HG02885 (cell line): ENCODE results near the gene BPTF.
"Not testable (repeated sequence)": the region's sequence is repeated elsewhere in the genome, so short reads cannot be mapped to it uniquely, and the experiment has no call there.

ENCODE experiments used
- ATAC-seq: cut with Tn5 transposase; IDR thresholded peaks from one replicate; pipeline ENCODE4 v1.9.1; 2021; ENCODE audit warnings: mild to moderate bottlenecking; ENCODE audit not compliant: unreplicated experiment, poor library complexity

The BPTF gene

GRCh38 chr17:67833946-67834631 lies 8.8 kb downstream of the BPTF start:
- ATAC-seq = no peak

- no peak for ATAC-seq
These were observed 9.3 kb downstream of the BPTF start for GRCh38 chr17:67834634-67835033.

- no peak for ATAC-seq
These were observed 11.1 kb downstream of the BPTF start for GRCh38 chr17:67836205-67836987.

GRCh38 chr17:67837965-67838364 lies 12.7 kb downstream of the BPTF start:
- ATAC-seq = no peak

- ATAC-seq = no peak
These were observed 13.2 kb downstream of the BPTF start for GRCh38 chr17:67838538-67838937.

GRCh38 chr17:67841992-67842391 lies 16.7 kb downstream of the BPTF start:
- ATAC-seq = no peak

GRCh38 chr17:67842648-67843047 lies 17.3 kb downstream of the BPTF start:
- ATAC-seq = no peak

- no peak for ATAC-seq
These were observed 20.1 kb downstream of the BPTF start for GRCh38 chr17:67845374-67845773.

GRCh38 chr17:67848189-67848588 lies 22.9 kb downstream of the BPTF start:
- not testable (repeated sequence) for ATAC-seq

- not testable (repeated sequence) for ATAC-seq
These were observed 23.5 kb downstream of the BPTF start for GRCh38 chr17:67848846-67849245.

- ATAC-seq = no peak
These were observed 25.8 kb downstream of the BPTF start for GRCh38 chr17:67850991-67851631.

GRCh38 chr17:67853703-67854102 lies 28.4 kb downstream of the BPTF start:
- no peak for ATAC-seq

GRCh38 chr17:67854378-67854777 lies 29.1 kb downstream of the BPTF start:
- no peak for ATAC-seq

GRCh38 chr17:67855504-67856324 lies 30.4 kb downstream of the BPTF start:
- ATAC-seq = no peak

- not testable (repeated sequence) for ATAC-seq
These were observed 31.1 kb downstream of the BPTF start for GRCh38 chr17:67856402-67856801.

GRCh38 chr17:67862614-67863217 lies 37.4 kb downstream of the BPTF start:
- ATAC-seq = no peak

- peak; percentile 50 for ATAC-seq
These were observed 38.4 kb downstream of the BPTF start for GRCh38 chr17:67863624-67864247.

GRCh38 chr17:67865438-67865837 lies 40.1 kb downstream of the BPTF start:
- ATAC-seq = no peak

- no peak for ATAC-seq
These were observed 42.3 kb downstream of the BPTF start for GRCh38 chr17:67867591-67867990.

- ATAC-seq = no peak
These were observed 42.9 kb downstream of the BPTF start for GRCh38 chr17:67868176-67868575.
